ENCODE data around the gene THRSP. TPM values are rescaled to one million over a fixed set of nuclear protein-coding genes. Genes with fewer than 3 reads are reported as not detected.
"Not testable (repeated sequence)": the region's sequence is repeated elsewhere in the genome, so short reads cannot be mapped to it uniquely, and the experiment has no call there.

THRSP gene
- total RNA-seq, 1 donor from 2014 or later, result not detected

DNA sequence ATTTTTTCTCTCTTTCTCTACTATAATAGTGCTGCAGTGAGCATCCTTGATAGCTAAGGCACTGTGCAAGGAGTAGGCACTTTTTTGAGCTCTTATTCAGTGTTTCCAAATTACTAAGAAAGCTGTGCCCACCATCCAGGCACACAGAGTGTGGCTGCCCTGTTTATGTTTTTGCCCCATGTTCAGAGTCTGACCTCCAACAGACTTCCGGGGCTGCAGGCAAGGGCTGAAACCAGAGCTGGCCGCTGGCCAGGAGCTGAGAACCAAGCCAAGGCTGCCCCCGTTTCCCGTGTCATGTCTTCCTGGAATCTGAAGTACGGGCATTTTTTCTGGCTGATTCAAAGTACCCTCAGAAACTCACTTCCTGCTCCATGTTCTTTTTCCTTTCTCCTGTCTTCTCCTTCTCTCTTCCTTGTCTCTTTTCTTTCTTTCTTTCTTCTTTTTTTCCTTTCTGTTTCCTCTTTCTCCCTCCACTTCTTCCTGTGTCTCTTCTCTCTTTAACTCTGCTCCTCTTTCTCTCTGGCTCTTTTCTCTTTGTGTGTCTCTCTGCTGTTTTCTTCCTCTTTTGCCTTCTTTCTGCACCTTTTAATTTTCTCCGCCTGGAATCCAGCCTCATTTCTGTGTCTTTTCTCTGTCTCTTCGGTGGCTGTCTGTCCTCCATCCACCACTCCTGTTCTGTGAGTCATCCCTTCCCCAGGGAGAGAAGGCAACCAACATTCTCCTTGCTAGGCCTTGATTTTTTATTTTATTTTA is 23.6 kb upstream of the THRSP start:
- H3K4me3 Mint-ChIP-seq (ENCODE audit: unreplicated experiment), result peak overlapping the region; percentile 75
- peaks cover 56% of the 10 kb centered on the region for H3K4me1 Mint-ChIP-seq (ENCODE audit: unreplicated experiment)
- H3K27me3 Mint-ChIP-seq (ENCODE audit: unreplicated experiment), result no peaks in the 10 kb centered on the region
- H3K9me3 Mint-ChIP-seq (ENCODE audit: unreplicated experiment), result no peaks in the 10 kb centered on the region
- DNase-seq (ENCODE audit: extremely low spot score, unreplicated experiment), result peak; percentile 92
- no peak for TF ChIP-seq CTCF (IDR thresholded peaks at IDR 0.05)
- peak overlapping the region; percentile 100 for H3K27ac Mint-ChIP-seq (ENCODE audit: unreplicated experiment)
- H3K36me3 Mint-ChIP-seq (ENCODE audit: unreplicated experiment), result no peaks in the 10 kb centered on the region

DNA sequence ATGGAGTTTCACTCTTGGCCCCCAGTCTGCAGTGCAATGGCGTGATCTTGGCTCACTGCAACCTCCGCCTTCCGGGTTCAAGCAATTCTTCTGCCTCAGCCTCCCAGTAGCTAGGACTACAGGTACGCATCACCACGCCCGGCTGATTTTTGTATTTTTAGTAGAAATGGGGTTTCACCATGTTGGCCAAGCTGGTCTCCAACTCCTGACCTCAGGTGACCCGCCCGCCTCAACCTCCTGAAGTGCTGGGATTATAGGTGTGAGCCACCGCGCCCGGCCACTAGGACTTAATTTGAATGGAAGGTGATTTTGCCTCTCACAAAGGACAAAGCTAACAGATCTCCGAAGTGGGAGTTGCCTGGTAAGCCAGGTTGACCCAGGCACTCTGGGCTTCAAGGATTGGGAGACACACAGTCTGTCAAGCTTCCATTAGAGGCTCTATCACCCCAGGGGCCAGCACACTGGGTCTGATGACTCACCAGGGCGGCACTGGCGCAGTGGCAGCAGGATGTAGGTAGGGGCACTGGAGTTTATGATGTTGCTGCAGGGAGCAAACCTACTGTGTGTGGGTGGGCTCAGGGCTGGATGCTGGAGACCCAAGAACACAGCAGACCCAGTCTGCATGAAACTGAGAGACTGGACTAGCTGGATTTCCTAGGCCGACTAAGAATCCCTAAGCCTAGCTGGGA is 22.8 kb upstream of the THRSP start:
- Mint-ChIP-seq H3K9me3 (ENCODE audit: unreplicated experiment) (no peaks in the 10 kb centered on the region), H3K27ac (ENCODE audit: unreplicated experiment) (peak overlapping the region; percentile 100), H3K27me3 (ENCODE audit: unreplicated experiment) (no peaks in the 10 kb centered on the region), H3K4me1 (ENCODE audit: unreplicated experiment) (peaks cover 60% of the 10 kb centered on the region), H3K4me3 (ENCODE audit: unreplicated experiment) (peak overlapping the region; percentile 22), H3K36me3 (ENCODE audit: unreplicated experiment) (no peaks in the 10 kb centered on the region)
- DNase-seq (ENCODE audit: extremely low spot score, unreplicated experiment), result no peak
- TF ChIP-seq CTCF (IDR thresholded peaks at IDR 0.05), result no peak

GRCh38 chr11:78041380-78041719 is 22.3 kb upstream of the THRSP start:
- H3K36me3 Mint-ChIP-seq (ENCODE audit: unreplicated experiment); DNase-seq (ENCODE audit: extremely low spot score, unreplicated experiment); H3K27me3 Mint-ChIP-seq (ENCODE audit: unreplicated experiment); H3K9me3 Mint-ChIP-seq (ENCODE audit: unreplicated experiment): not testable (repeated sequence)
- H3K4me1 Mint-ChIP-seq (ENCODE audit: unreplicated experiment), result peaks cover 62% of the 10 kb centered on the region
- H3K4me3 Mint-ChIP-seq (ENCODE audit: unreplicated experiment), result peak overlapping the region; percentile 26
- H3K27ac Mint-ChIP-seq (ENCODE audit: unreplicated experiment), result peak overlapping the region; percentile 100

GRCh38 chr11:78041843-78042440 is 21.7 kb upstream of the THRSP start:
- Mint-ChIP-seq H3K36me3 (ENCODE audit: unreplicated experiment) (no peaks in the 10 kb centered on the region), H3K4me1 (ENCODE audit: unreplicated experiment) (peaks cover 59% of the 10 kb centered on the region), H3K4me3 (ENCODE audit: unreplicated experiment) (peak overlapping the region; percentile 26), H3K9me3 (ENCODE audit: unreplicated experiment) (no peaks in the 10 kb centered on the region), H3K27ac (ENCODE audit: unreplicated experiment) (peak overlapping the region; percentile 80), H3K27me3 (ENCODE audit: unreplicated experiment) (no peaks in the 10 kb centered on the region)
- no peak for DNase-seq (ENCODE audit: extremely low spot score, unreplicated experiment)
- TF ChIP-seq CTCF (IDR thresholded peaks at IDR 0.05), result no peak

DNA sequence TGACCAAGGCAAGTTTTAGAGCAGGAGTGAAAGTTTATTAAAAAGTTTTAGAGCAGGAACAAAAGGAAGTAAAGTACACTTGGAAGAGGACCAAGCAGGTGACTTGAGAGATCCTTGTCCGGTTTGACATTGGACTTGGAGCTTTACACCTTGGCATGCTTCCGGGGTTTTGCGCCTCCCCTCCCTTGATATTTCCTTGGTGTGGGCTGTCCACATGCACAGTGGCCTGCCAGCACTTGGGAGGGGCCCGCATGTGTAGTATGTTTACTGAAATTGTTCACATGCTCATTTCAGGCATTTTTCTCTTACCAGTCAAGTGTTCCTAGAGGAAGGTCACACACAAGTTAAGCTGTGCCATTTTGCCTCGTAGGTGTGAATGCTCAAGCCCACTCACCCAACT is 19.0 kb upstream of the THRSP start:
- no peak for TF ChIP-seq CTCF (IDR thresholded peaks at IDR 0.05)
- Mint-ChIP-seq H3K27me3 (ENCODE audit: unreplicated experiment) (no peaks in the 10 kb centered on the region), H3K27ac (ENCODE audit: unreplicated experiment) (no peak overlapping the region), H3K4me3 (ENCODE audit: unreplicated experiment) (no peak overlapping the region), H3K4me1 (ENCODE audit: unreplicated experiment) (peaks cover 32% of the 10 kb centered on the region), H3K9me3 (ENCODE audit: unreplicated experiment) (no peaks in the 10 kb centered on the region), H3K36me3 (ENCODE audit: unreplicated experiment) (no peaks in the 10 kb centered on the region)
- DNase-seq (ENCODE audit: extremely low spot score, unreplicated experiment), result no peak

All from osteocyte (in vitro differentiated cells).